Trophoblast cell (in vitro differentiated cells and primary cell): ENCODE results near the gene GOLGA8Q.
"Not testable (repeated sequence)": the region's sequence is repeated elsewhere in the genome, so short reads cannot be mapped to it uniquely, and the experiment has no call there.

Experiments used
- DNase-seq, 2 donors: peaks; one replicate each; pipeline ENCODE4 v3.0.0-alpha.2; 2016
- H2AFZ ChIP-seq: 2 replicates; pipeline ENCODE4 v1.6.1; 2013; ENCODE audit warnings: low read length, moderate library complexity, mild to moderate bottlenecking; ENCODE audit not compliant: insufficient read depth, poor library complexity
- H2AK5ac ChIP-seq: 2 replicates; pipeline ENCODE4 v1.6.1; 2013; ENCODE audit warnings: mild to moderate bottlenecking, low read length
- H2BK120ac ChIP-seq: 2 replicates; pipeline ENCODE4 v1.6.1; 2013; ENCODE audit warnings: low read length, mild to moderate bottlenecking, moderate library complexity; ENCODE audit not compliant: insufficient read depth, poor library complexity
- H2BK12ac ChIP-seq: 2 replicates; pipeline ENCODE4 v1.6.1; 2013; ENCODE audit warnings: mild to moderate bottlenecking, low read length, moderate library complexity
- H2BK5ac ChIP-seq: 2 replicates; pipeline ENCODE4 v1.6.1; 2013; ENCODE audit warnings: low read length, low read depth, moderate library complexity, mild to moderate bottlenecking; ENCODE audit not compliant: poor library complexity
- H3K14ac ChIP-seq: 2 replicates; pipeline ENCODE4 v1.6.1; 2013; ENCODE audit warnings: mild to moderate bottlenecking, low read length
- H3K18ac ChIP-seq: 2 replicates; pipeline ENCODE4 v1.6.1; 2013; ENCODE audit warnings: mild to moderate bottlenecking, low read length
- H3K23ac ChIP-seq: 2 replicates; pipeline ENCODE4 v1.6.1; 2013; ENCODE audit warnings: low read length
- H3K27ac ChIP-seq: 2 replicates; pipeline ENCODE4 v1.5.1; 2013; ENCODE audit warnings: low read depth, mild to moderate bottlenecking, inconsistent platforms, low read length, moderate library complexity
- H3K27me3 ChIP-seq: 2 replicates; pipeline ENCODE4 v1.6.1; 2013; ENCODE audit warnings: inconsistent platforms, mild to moderate bottlenecking, low read length, moderate library complexity; ENCODE audit not compliant: insufficient read depth
- H3K36me3 ChIP-seq, 2 experiments: 1 replicate in 1 of 2; 2 replicates in 1 of 2; pipeline ENCODE4 v1.6.1; 2013; ENCODE audit warnings: low read length in 2 of 2, mild to moderate bottlenecking in 2 of 2, moderate library complexity in 1 of 2; ENCODE audit not compliant: insufficient read depth in 2 of 2, control insufficient read depth in 1 of 2
- H3K4ac ChIP-seq: 2 replicates; pipeline ENCODE4 v1.6.1; 2013; ENCODE audit warnings: low read depth, mild to moderate bottlenecking, low read length, moderate library complexity
- H3K4me1 ChIP-seq, 2 experiments: 1 replicate in 1 of 2; 2 replicates in 1 of 2; pipeline ENCODE4 v1.6.1; 2013; ENCODE audit warnings: low read length in 2 of 2, mild to moderate bottlenecking in 2 of 2, moderate library complexity in 1 of 2; ENCODE audit not compliant: insufficient read depth in 2 of 2, control insufficient read depth in 1 of 2
- H3K4me2 ChIP-seq: 2 replicates; pipeline ENCODE4 v1.6.1; 2013; ENCODE audit warnings: inconsistent platforms, mild to moderate bottlenecking, low read length, moderate library complexity
- H3K4me3 ChIP-seq: 2 replicates; pipeline ENCODE4 v1.5.1; 2013; ENCODE audit warnings: mild to moderate bottlenecking, low read depth, low read length, inconsistent platforms
- H3K79me1 ChIP-seq: one replicate; pipeline ENCODE4 v1.6.1; 2013; ENCODE audit warnings: low read length
- H3K79me2 ChIP-seq: 2 replicates; pipeline ENCODE4 v1.6.1; 2013; ENCODE audit warnings: low read length, mild to moderate bottlenecking; ENCODE audit not compliant: control insufficient read depth, insufficient read depth, poor library complexity
- H3K9ac ChIP-seq: 2 replicates; pipeline ENCODE4 v1.6.1; 2013; ENCODE audit warnings: mild to moderate bottlenecking, low read length
- H3K9me3 ChIP-seq: 2 replicates; pipeline ENCODE4 v1.6.1; 2013; ENCODE audit warnings: low read depth, mild to moderate bottlenecking, control low read depth, inconsistent platforms, low read length; ENCODE audit not compliant: insufficient read depth
- H4K12ac ChIP-seq: 2 replicates; pipeline ENCODE4 v1.6.1; 2013; ENCODE audit warnings: low read depth, mild to moderate bottlenecking, low read length, moderate library complexity
- H4K8ac ChIP-seq: 2 replicates; pipeline ENCODE4 v1.6.1; 2013; ENCODE audit warnings: low read depth, mild to moderate bottlenecking, low read length, moderate library complexity
- H4K91ac ChIP-seq: one replicate; pipeline ENCODE4 v1.6.1; 2013; ENCODE audit warnings: low read depth, mild to moderate bottlenecking, low read length, moderate library complexity
- WGBS: extraction: QIAGEN DNeasy Blood & Tissue Kit; methylation state at CpG from one replicate; pipeline ENCODE4 v1.1.7; 2013; ENCODE audit warnings: missing lambda C conversion rate; ENCODE audit not compliant: insufficient read length, insufficient coverage; ENCODE audit errors: extremely low coverage; 5-methylcytosine and 5-hydroxymethylcytosine counted together

Gene GOLGA8Q

GRCh38 chr15:30573012-30573491 is 21.2 kb downstream of the GOLGA8Q start:
- H3K79me1 ChIP-seq, H3K4me2 ChIP-seq, H3K23ac ChIP-seq, H3K14ac ChIP-seq, H3K4ac ChIP-seq, H3K4me1 ChIP-seq, H3K36me3 ChIP-seq, DNase-seq, H2BK5ac ChIP-seq, H4K91ac ChIP-seq, H3K9me3 ChIP-seq, H3K18ac ChIP-seq, H3K79me2 ChIP-seq, H3K27ac ChIP-seq, H2BK120ac ChIP-seq, H4K12ac ChIP-seq, H3K4me3 ChIP-seq, H4K8ac ChIP-seq, H3K9ac ChIP-seq, H2AFZ ChIP-seq, H2AK5ac ChIP-seq, H2BK12ac ChIP-seq, H3K27me3 ChIP-seq: not testable (repeated sequence)
- no CpG with 5 or more reads among the region's 38 CpGs for WGBS

- not testable (repeated sequence) for DNase-seq, H3K79me2 ChIP-seq, H3K4me1 ChIP-seq, H3K36me3 ChIP-seq, H4K12ac ChIP-seq, H2AK5ac ChIP-seq, H3K9ac ChIP-seq, H3K4me2 ChIP-seq, H3K4me3 ChIP-seq, H2AFZ ChIP-seq, H3K79me1 ChIP-seq, H2BK5ac ChIP-seq, H2BK120ac ChIP-seq, H4K91ac ChIP-seq, H3K23ac ChIP-seq, H3K4ac ChIP-seq, H3K14ac ChIP-seq, H3K9me3 ChIP-seq, H3K27me3 ChIP-seq, H3K18ac ChIP-seq, H3K27ac ChIP-seq, H4K8ac ChIP-seq, H2BK12ac ChIP-seq
- no CpG with 5 or more reads among the region's 6 CpGs for WGBS
Measured at GRCh38 chr15:30579394-30579970, 27.6 kb downstream of the GOLGA8Q start.

GRCh38 chr15:30580716-30581115 is 28.9 kb downstream of the GOLGA8Q start:
- not testable (repeated sequence) for H2BK120ac ChIP-seq, H3K14ac ChIP-seq, H3K27ac ChIP-seq, H2BK5ac ChIP-seq, H3K79me1 ChIP-seq, H2BK12ac ChIP-seq, H3K36me3 ChIP-seq, H3K27me3 ChIP-seq, H3K9ac ChIP-seq, H4K91ac ChIP-seq, H3K18ac ChIP-seq, H3K23ac ChIP-seq, H3K4me3 ChIP-seq, H2AFZ ChIP-seq, H3K79me2 ChIP-seq, H2AK5ac ChIP-seq, H3K4me2 ChIP-seq, H3K4ac ChIP-seq, H4K12ac ChIP-seq, H4K8ac ChIP-seq, H3K4me1 ChIP-seq, H3K9me3 ChIP-seq, DNase-seq
- whole genome bisulfite sequencing: no CpG with 5 or more reads among the region's 4 CpGs

GRCh38 chr15:30598953-30599352 is 47.1 kb downstream of the GOLGA8Q start:
- H2AK5ac ChIP-seq, H3K23ac ChIP-seq, H3K79me2 ChIP-seq, H3K36me3 ChIP-seq, H3K4me3 ChIP-seq, H3K4ac ChIP-seq, H4K91ac ChIP-seq, H3K14ac ChIP-seq, H3K9ac ChIP-seq, H4K8ac ChIP-seq, H3K27me3 ChIP-seq, H3K79me1 ChIP-seq, H2BK5ac ChIP-seq, H3K27ac ChIP-seq, H3K4me1 ChIP-seq, H2BK12ac ChIP-seq, H4K12ac ChIP-seq, H3K9me3 ChIP-seq, H3K18ac ChIP-seq, DNase-seq, H3K4me2 ChIP-seq, H2AFZ ChIP-seq, H2BK120ac ChIP-seq: not testable (repeated sequence)
- WGBS: no CpG with 5 or more reads among the region's 2 CpGs
